ENCODE data around the gene PDIA5. TPM values are rescaled to one million over a fixed set of nuclear protein-coding genes. Genes with fewer than 3 reads are reported as not detected.

PDIA5 gene
- total RNA-seq, 2 donors from 2014 or later, result 36.5 to 40.1 TPM

DNA sequence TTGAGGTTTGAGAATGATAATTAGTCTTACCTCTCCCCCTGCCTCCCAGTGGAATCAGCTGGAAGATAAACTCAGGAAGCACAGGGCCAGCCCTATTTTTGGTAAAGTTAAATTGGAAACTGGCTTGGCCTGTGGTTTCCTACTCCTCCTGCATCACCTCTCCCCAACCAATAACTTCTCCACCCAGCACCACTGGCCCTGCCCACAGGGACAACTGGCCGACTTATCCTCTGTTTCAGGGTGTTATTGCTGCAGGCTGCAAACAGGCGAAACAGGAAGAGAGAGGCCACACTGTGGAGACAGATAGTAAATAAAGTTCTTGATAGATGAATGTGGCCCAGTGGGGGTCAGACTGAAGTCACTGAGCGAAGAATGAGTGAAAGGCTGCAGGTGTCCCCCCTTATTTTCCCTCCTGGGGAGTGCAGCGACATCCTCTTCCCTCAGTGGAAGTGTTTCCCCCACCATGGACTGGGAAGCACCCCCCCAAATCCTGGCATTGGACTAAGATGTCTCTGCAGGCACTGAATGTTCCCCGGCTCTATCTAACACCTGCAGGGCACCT is 47.1 kb downstream of the PDIA5 start:
- H3K36me3 ChIP-seq, result peaks cover 5% of the 10 kb centered on the region
- no peak for DNase-seq
- H3K9ac ChIP-seq (ENCODE audit: low read depth in 2 of 2, low read length in 2 of 2), result no peak overlapping the region
- H3K4me1 ChIP-seq, result no peaks in the 10 kb centered on the region
- H3K27ac ChIP-seq, result no peak overlapping the region
- TF ChIP-seq, protein P1, sequence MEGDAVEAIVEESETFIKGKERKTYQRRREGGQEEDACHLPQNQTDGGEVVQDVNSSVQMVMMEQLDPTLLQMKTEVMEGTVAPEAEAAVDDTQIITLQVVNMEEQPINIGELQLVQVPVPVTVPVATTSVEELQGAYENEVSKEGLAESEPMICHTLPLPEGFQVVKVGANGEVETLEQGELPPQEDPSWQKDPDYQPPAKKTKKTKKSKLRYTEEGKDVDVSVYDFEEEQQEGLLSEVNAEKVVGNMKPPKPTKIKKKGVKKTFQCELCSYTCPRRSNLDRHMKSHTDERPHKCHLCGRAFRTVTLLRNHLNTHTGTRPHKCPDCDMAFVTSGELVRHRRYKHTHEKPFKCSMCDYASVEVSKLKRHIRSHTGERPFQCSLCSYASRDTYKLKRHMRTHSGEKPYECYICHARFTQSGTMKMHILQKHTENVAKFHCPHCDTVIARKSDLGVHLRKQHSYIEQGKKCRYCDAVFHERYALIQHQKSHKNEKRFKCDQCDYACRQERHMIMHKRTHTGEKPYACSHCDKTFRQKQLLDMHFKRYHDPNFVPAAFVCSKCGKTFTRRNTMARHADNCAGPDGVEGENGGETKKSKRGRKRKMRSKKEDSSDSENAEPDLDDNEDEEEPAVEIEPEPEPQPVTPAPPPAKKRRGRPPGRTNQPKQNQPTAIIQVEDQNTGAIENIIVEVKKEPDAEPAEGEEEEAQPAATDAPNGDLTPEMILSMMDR (IDR thresholded peaks at IDR 0.05), result no peak
- no peaks in the 10 kb centered on the region for H3K9me3 ChIP-seq
- H3K27me3 ChIP-seq, result no peaks in the 10 kb centered on the region
- intact Hi-C loops (cut with DNase I), result no loop called here
- H3K4me3 ChIP-seq, result no peak overlapping the region

- H3K9ac ChIP-seq (ENCODE audit: low read depth in 2 of 2, low read length in 2 of 2), result no peak overlapping the region
- no peak overlapping the region for H3K4me3 ChIP-seq
- H3K4me1 ChIP-seq, result no peaks in the 10 kb centered on the region
- H3K27ac ChIP-seq, result no peak overlapping the region
- no peak for DNase-seq
- H3K36me3 ChIP-seq, result peaks cover 5% of the 10 kb centered on the region
- TF ChIP-seq, protein P1 (IDR thresholded peaks at IDR 0.05), result no peak
- no peaks in the 10 kb centered on the region for H3K9me3 ChIP-seq
- H3K27me3 ChIP-seq, result no peaks in the 10 kb centered on the region
- intact Hi-C loops (cut with DNase I), result no loop called here
These were observed 49.3 kb downstream of the PDIA5 start for GRCh38 chr3:123116116-123116515.

DNA sequence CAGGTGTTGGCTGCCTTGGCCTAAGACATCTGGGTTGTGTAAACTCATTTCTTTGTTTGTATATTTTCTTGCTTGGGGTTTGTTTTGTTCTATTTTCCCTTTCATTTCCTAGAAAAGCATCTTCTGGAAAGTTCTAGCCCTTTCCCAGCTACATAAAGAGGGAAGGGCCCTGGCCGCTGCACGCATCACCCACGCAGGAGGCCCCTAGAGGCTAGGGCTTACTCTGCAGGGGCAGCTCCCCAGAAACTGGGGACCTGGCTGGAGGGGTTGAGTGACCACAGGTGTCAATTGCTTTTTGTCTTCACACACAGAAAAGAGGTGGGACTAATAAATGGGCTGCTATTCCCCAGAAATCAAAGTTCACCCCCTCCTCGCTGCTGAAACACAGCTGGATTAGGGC is 52.6 kb downstream of the PDIA5 start:
- intact Hi-C loops (cut with DNase I), result no loop called here
- no peak overlapping the region for H3K27ac ChIP-seq
- no peak for DNase-seq
- TF ChIP-seq, protein P1 (IDR thresholded peaks at IDR 0.05), result no peak
- H3K36me3 ChIP-seq, result no peaks in the 10 kb centered on the region
- H3K4me3 ChIP-seq, result no peak overlapping the region
- H3K4me1 ChIP-seq, result no peaks in the 10 kb centered on the region
- no peaks in the 10 kb centered on the region for H3K27me3 ChIP-seq
- H3K9me3 ChIP-seq, result no peaks in the 10 kb centered on the region
- H3K9ac ChIP-seq (ENCODE audit: low read depth in 2 of 2, low read length in 2 of 2), result no peak overlapping the region

GRCh38 chr3:123119802-123120201 is 53.0 kb downstream of the PDIA5 start:
- TF ChIP-seq, protein P1 (IDR thresholded peaks at IDR 0.05), result no peak
- intact Hi-C loops (cut with DNase I), result no loop called here
- Histone ChIP-seq H3K4me3 (no peak overlapping the region), H3K27ac (no peak overlapping the region), H3K9me3 (no peaks in the 10 kb centered on the region), H3K4me1 (no peaks in the 10 kb centered on the region), H3K9ac (ENCODE audit: low read depth in 2 of 2, low read length in 2 of 2) (no peak overlapping the region), H3K27me3 (no peaks in the 10 kb centered on the region), H3K36me3 (no peaks in the 10 kb centered on the region)
- no peak for DNase-seq

DNA sequence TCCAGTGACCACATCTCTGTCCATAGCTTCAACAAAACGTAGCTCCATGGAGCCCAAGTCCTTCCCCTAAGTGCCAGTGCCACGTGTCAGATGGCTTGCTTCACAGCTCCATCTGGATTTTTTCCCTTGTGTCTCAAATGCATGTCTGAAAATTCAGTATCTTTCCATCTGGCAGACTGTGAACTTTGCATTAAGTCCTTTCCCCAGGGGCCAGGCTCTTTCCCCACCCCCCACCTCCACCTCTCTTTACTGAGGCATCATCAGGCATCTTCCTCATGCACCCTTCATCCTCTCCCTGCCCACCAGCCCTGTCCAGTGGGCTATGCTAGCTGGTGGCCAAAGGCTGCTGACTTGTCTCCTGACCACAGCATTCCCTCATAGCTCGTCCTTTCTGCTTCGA is 53.7 kb downstream of the PDIA5 start:
- H3K27me3 ChIP-seq, result no peaks in the 10 kb centered on the region
- no peak overlapping the region for H3K27ac ChIP-seq
- TF ChIP-seq, protein P1 (IDR thresholded peaks at IDR 0.05), result no peak
- no peaks in the 10 kb centered on the region for H3K36me3 ChIP-seq
- intact Hi-C loops (cut with DNase I), result no loop called here
- no peaks in the 10 kb centered on the region for H3K9me3 ChIP-seq
- no peak for DNase-seq
- no peak overlapping the region for H3K9ac ChIP-seq (ENCODE audit: low read depth in 2 of 2, low read length in 2 of 2)
- H3K4me1 ChIP-seq, result no peaks in the 10 kb centered on the region
- H3K4me3 ChIP-seq, result no peak overlapping the region

All from colonic mucosa (tissue), 4 donors.